CD14-positive monocyte (primary cell): ENCODE measurements around the gene SPEM2. TPM values are rescaled to one million over a fixed set of nuclear protein-coding genes. Genes with fewer than 3 reads are reported as not detected.

Experiments
- DNase-seq, 3 donors: peaks; one replicate each; pipeline ENCODE4 v3.0.0-alpha.2; 2011 to 2022
- H2AFZ ChIP-seq: 2 replicates; pipeline ENCODE4 v1.6.0; 2012; ENCODE audit warnings: mild to moderate bottlenecking, low read depth, low read length, inconsistent platforms; ENCODE audit not compliant: insufficient read depth, poor library complexity, severe bottlenecking
- H3K27ac ChIP-seq, 2 donors: 1 replicate in 1 of 2; 2 replicates in 1 of 2; pipeline ENCODE4 v1.5.1; 2012 to 2013; ENCODE audit warnings: low read length in 2 of 2, control low read depth in 1 of 2, inconsistent platforms in 1 of 2, low read depth in 1 of 2, mild to moderate bottlenecking in 1 of 2
- H3K27me3 ChIP-seq, 2 donors: one replicate each; pipeline versions ENCODE4 v1.6.0 to v1.6.1; 2011 to 2013; ENCODE audit warnings: low read length in 2 of 2; ENCODE audit not compliant: control insufficient read depth in 2 of 2, insufficient read depth in 2 of 2
- H3K36me3 ChIP-seq, 2 donors: replicated peaks in 1 of 2; 1 replicate in 1 of 2; 2 replicates in 1 of 2; pipeline versions ENCODE4 v1.5.1 to v1.6.1; 2012 to 2013; ENCODE audit warnings: low read length in 2 of 2, control low read depth in 1 of 2, inconsistent platforms in 1 of 2, mild to moderate bottlenecking in 1 of 2; ENCODE audit not compliant: insufficient read depth in 2 of 2, control insufficient read depth in 1 of 2
- H3K4me1 ChIP-seq, 2 donors: 1 replicate in 1 of 2; 2 replicates in 1 of 2; pipeline versions ENCODE4 v1.5.1 to v1.6.1; 2012 to 2013; ENCODE audit warnings: low read length in 2 of 2, control low read depth in 1 of 2, inconsistent platforms in 1 of 2, mild to moderate bottlenecking in 1 of 2, moderate library complexity in 1 of 2; ENCODE audit not compliant: insufficient read depth in 2 of 2, control insufficient read depth in 1 of 2
- H3K4me2 ChIP-seq: replicated peaks from 2 replicates; pipeline ENCODE3; 2012; ENCODE audit warnings: low read length, moderate library complexity, mild to moderate bottlenecking; ENCODE audit not compliant: poor library complexity, severe bottlenecking; ENCODE audit errors: extremely low read depth
- H3K4me3 ChIP-seq, 3 experiments: fragments of 200-600 bp in 1 of 3; sonication (generic) in 1 of 3; replicated peaks in 1 of 3; 1 replicate in 2 of 3; 2 replicates in 1 of 3; pipeline ENCODE4 v1.5.1; 2011 to 2013; ENCODE audit warnings: low read length in 3 of 3, mild to moderate bottlenecking in 3 of 3, control low read depth in 2 of 3, low read depth in 2 of 3, inconsistent platforms in 1 of 3, moderate library complexity in 1 of 3
- H3K79me2 ChIP-seq: 2 replicates; pipeline ENCODE4 v1.6.0; 2012; ENCODE audit warnings: mild to moderate bottlenecking, control low read depth, inconsistent platforms, low read length, moderate library complexity; ENCODE audit not compliant: insufficient read depth
- H3K9ac ChIP-seq: 2 replicates; pipeline ENCODE4 v1.6.0; 2017; ENCODE audit warnings: low read length, mild to moderate bottlenecking; ENCODE audit not compliant: insufficient read depth, poor library complexity, severe bottlenecking
- H3K9me3 ChIP-seq, 2 donors: replicated peaks in 1 of 2; 1 replicate in 1 of 2; 2 replicates in 1 of 2; pipeline versions ENCODE4 v1.5.1 to v1.6.1; 2012 to 2013; ENCODE audit warnings: low read length in 2 of 2, control low read depth in 1 of 2; ENCODE audit not compliant: control insufficient read depth in 1 of 2, insufficient read depth in 1 of 2
- H4K20me1 ChIP-seq: 2 replicates; pipeline ENCODE4 v1.6.0; 2012; ENCODE audit warnings: mild to moderate bottlenecking, low read length, control low read depth, moderate library complexity; ENCODE audit not compliant: insufficient read depth
- H3K27ac Mint-ChIP-seq, 7 donors: one replicate each; pipeline ENCODE4 v1.8.0; 2020; ENCODE audit warnings: mild to moderate bottlenecking in 7 of 7, mixed read lengths in 7 of 7, moderate library complexity in 6 of 7, inconsistent platforms in 2 of 7
- H3K27me3 Mint-ChIP-seq, 3 donors: one replicate each; pipeline ENCODE4 v1.8.0; 2021 to 2022; ENCODE audit warnings: low read depth in 3 of 3, mild to moderate bottlenecking in 3 of 3, mixed read lengths in 3 of 3, moderate library complexity in 3 of 3, inconsistent platforms in 1 of 3
- H3K36me3 Mint-ChIP-seq, 2 donors: one replicate each; pipeline ENCODE4 v1.8.0; 2020; ENCODE audit warnings: mixed read lengths in 2 of 2, inconsistent platforms in 1 of 2, mild to moderate bottlenecking in 1 of 2
- H3K4me1 Mint-ChIP-seq: one replicate; pipeline ENCODE4 v1.8.0; 2020; ENCODE audit warnings: mild to moderate bottlenecking, mixed read lengths
- H3K4me3 Mint-ChIP-seq, 2 donors: one replicate each; pipeline ENCODE4 v1.8.0; 2020; ENCODE audit warnings: mild to moderate bottlenecking in 2 of 2, mixed read lengths in 2 of 2, moderate library complexity in 1 of 2
- H3K9me3 Mint-ChIP-seq, 7 donors: one replicate each; pipeline ENCODE4 v1.8.0; 2020 to 2022; ENCODE audit warnings: mixed read lengths in 7 of 7, mild to moderate bottlenecking in 6 of 7, moderate library complexity in 6 of 7, inconsistent platforms in 2 of 7
- WGBS: methylation state at CpG from one replicate; pipeline ENCODE4 v1.1.5; 2013; ENCODE audit warnings: missing lambda C conversion rate; ENCODE audit not compliant: insufficient coverage; 5-methylcytosine and 5-hydroxymethylcytosine counted together
- intact Hi-C, 2 donors: fragments of 100-400 bp; cut with micrococcal nuclease; formaldehyde crosslinking; loops; one replicate each; pipeline versions ENCODE4 v1.15.0 to v1.15.1; 2023
- polyA plus RNA-seq, 3 donors: library from polyadenylated mRNA; depleted of rRNA in 1 of 3; unstranded in 2 of 3; stranded (reverse) in 1 of 3; fragments of 300-500 nt in 2 of 3; fragments of >200 nt in 1 of 3; fragmentation: Illumina TruSeq in 2 of 3; gene quantifications; 1 replicate in 2 of 3; 2 replicates in 1 of 3; pipeline ENCODE4 v1.2.3, GENCODE V29; 2012 to 2021
- TF ChIP-seq, protein P1 (sequence below): fragments of 200-600 bp; IDR thresholded peaks from one replicate; pipeline ENCODE4 v1.8.0; 2022; ENCODE audit warnings: antibody characterized with exemption, mild to moderate bottlenecking

The SPEM2 gene
- polyA plus RNA-seq, 3 donors = not detected

DNA sequence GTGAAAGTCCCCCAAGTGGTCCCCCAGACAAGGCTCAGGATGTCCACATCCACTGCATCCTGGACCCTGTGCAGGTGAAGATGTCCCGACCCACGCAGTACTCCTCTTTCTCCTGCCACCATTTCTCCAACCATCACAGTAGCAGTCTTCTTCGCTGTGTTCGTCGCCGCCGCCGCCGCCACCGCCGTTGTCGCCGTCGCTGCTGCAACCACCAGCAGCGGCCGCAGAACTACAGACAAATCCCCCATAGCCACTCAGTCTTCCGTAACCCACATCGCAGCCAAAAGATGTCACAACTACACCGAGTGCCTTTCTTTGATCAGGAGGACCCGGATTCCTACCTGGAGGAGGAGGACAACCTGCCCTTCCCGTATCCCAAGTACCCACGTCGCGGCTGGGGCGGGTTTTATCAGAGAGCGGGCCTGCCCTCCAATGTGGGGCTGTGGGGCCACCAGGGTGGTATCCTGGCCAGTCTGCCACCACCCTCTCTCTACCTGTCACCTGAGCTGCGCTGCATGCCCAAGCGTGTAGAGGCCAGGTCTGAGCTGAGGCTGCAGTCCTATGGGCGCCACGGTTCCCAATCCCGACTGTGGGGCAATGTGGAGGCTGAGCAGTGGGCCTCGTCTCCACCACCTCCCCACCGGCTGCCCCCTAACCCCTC lies 917 bp downstream of the SPEM2 start:
- Mint-ChIP-seq H3K9me3 (no peaks in the 10 kb centered on the region), H3K27ac (no peak overlapping the region), H3K36me3 (no peaks in the 10 kb centered on the region)

DNA sequence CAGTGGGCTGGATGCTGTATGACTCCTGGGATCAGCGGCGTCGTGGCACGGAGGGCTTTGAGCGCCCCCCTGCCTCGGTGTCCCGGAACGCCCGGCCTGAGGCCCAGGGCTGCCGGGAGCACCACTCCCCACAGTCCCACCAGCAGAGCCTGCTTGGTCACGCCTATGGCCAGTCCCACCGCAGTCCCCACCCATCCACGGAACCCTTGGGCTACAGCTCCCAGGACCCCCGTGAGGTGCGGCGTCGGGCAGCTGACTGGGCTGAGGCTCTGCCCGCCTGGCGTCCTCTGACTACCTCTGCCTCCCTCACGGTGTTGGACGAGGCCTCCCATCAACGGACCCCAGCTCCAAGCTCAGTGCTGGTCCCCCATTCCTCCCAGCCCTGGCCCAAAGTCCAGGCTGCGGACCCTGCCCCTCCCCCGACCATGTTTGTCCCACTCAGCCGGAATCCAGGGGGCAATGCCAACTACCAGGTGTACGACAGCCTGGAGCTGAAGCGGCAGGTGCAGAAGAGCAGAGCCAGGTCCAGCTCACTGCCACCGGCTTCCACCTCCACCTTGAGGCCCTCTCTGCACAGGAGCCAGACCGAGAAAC lies 1.6 kb downstream of the SPEM2 start:
- intact Hi-C loops = no loop called here
- H3K4me1 ChIP-seq = no peaks in the 10 kb centered on the region
- no peaks in the 10 kb centered on the region for H4K20me1 ChIP-seq
- no peak overlapping the region for H2AFZ ChIP-seq
- Mint-ChIP-seq H3K4me3 (no peak overlapping the region), H3K9me3 (no peaks in the 10 kb centered on the region), H3K36me3 (no peaks in the 10 kb centered on the region), H3K4me1 (no peaks in the 10 kb centered on the region), H3K27me3 (peaks cover 0 to 4% (median 2%) of the 10 kb centered on the region in 3 donors), H3K27ac (peak overlapping the region in 1 of 7 donors; percentile 71)
- H3K4me3 ChIP-seq = no peak overlapping the region
- no peaks in the 10 kb centered on the region for H3K36me3 ChIP-seq
- H3K27ac ChIP-seq = no peak overlapping the region
- H3K79me2 ChIP-seq = no peaks in the 10 kb centered on the region
- TF ChIP-seq, protein P1, sequence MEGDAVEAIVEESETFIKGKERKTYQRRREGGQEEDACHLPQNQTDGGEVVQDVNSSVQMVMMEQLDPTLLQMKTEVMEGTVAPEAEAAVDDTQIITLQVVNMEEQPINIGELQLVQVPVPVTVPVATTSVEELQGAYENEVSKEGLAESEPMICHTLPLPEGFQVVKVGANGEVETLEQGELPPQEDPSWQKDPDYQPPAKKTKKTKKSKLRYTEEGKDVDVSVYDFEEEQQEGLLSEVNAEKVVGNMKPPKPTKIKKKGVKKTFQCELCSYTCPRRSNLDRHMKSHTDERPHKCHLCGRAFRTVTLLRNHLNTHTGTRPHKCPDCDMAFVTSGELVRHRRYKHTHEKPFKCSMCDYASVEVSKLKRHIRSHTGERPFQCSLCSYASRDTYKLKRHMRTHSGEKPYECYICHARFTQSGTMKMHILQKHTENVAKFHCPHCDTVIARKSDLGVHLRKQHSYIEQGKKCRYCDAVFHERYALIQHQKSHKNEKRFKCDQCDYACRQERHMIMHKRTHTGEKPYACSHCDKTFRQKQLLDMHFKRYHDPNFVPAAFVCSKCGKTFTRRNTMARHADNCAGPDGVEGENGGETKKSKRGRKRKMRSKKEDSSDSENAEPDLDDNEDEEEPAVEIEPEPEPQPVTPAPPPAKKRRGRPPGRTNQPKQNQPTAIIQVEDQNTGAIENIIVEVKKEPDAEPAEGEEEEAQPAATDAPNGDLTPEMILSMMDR = no peak
- no peak for DNase-seq
- 95% methylated on average over 21 of the region's 29 CpGs for WGBS
- no peak overlapping the region for H3K9ac ChIP-seq
- no peaks in the 10 kb centered on the region for H3K27me3 ChIP-seq
- no peaks in the 10 kb centered on the region for H3K9me3 ChIP-seq
- no peak overlapping the region for H3K4me2 ChIP-seq

More for the DNA sequence above, 917 bp downstream of the SPEM2 start:
- no peaks in the 10 kb centered on the region for H3K4me1 Mint-ChIP-seq
- peaks cover 0 to 5% (median 2%) of the 10 kb centered on the region in 3 donors for H3K27me3 Mint-ChIP-seq
- no peak overlapping the region for H2AFZ ChIP-seq
- H3K4me3 ChIP-seq = no peak overlapping the region
- no peaks in the 10 kb centered on the region for H4K20me1 ChIP-seq
- no peak overlapping the region for H3K9ac ChIP-seq
- DNase-seq = no peak
- no peak overlapping the region for H3K27ac ChIP-seq
- no peaks in the 10 kb centered on the region for H3K4me1 ChIP-seq
- no peaks in the 10 kb centered on the region for H3K36me3 ChIP-seq
- H3K4me2 ChIP-seq = no peak overlapping the region
- no peaks in the 10 kb centered on the region for H3K9me3 ChIP-seq
- H3K79me2 ChIP-seq = no peaks in the 10 kb centered on the region
- H3K27me3 ChIP-seq = no peaks in the 10 kb centered on the region
- H3K4me3 Mint-ChIP-seq = no peak overlapping the region
- TF ChIP-seq, protein P1 = no peak
- intact Hi-C loops = no loop called here
- WGBS = 97% methylated on average over 26 of the region's 33 CpGs
